ENCODE data around the gene PAIP1.

The PAIP1 gene

GRCh38 chr5:43564289-43564850 lies 7.5 kb upstream of the PAIP1 start:
- TF ChIP-seq, protein P1, sequence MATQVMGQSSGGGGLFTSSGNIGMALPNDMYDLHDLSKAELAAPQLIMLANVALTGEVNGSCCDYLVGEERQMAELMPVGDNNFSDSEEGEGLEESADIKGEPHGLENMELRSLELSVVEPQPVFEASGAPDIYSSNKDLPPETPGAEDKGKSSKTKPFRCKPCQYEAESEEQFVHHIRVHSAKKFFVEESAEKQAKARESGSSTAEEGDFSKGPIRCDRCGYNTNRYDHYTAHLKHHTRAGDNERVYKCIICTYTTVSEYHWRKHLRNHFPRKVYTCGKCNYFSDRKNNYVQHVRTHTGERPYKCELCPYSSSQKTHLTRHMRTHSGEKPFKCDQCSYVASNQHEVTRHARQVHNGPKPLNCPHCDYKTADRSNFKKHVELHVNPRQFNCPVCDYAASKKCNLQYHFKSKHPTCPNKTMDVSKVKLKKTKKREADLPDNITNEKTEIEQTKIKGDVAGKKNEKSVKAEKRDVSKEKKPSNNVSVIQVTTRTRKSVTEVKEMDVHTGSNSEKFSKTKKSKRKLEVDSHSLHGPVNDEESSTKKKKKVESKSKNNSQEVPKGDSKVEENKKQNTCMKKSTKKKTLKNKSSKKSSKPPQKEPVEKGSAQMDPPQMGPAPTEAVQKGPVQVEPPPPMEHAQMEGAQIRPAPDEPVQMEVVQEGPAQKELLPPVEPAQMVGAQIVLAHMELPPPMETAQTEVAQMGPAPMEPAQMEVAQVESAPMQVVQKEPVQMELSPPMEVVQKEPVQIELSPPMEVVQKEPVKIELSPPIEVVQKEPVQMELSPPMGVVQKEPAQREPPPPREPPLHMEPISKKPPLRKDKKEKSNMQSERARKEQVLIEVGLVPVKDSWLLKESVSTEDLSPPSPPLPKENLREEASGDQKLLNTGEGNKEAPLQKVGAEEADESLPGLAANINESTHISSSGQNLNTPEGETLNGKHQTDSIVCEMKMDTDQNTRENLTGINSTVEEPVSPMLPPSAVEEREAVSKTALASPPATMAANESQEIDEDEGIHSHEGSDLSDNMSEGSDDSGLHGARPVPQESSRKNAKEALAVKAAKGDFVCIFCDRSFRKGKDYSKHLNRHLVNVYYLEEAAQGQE (IDR thresholded peaks at IDR 0.05; ENCODE audit: low read depth): no peak
- TF ChIP-seq EP300 (IDR thresholded peaks at IDR 0.05; ENCODE audit: borderline replicate concordance) (no peak), RAD21 (IDR thresholded peaks at IDR 0.05; ENCODE audit: low read depth) (no peak), TCF12 (IDR thresholded peaks at IDR 0.05; ENCODE audit: low read depth) (no peak), CEBPB (IDR thresholded peaks at IDR 0.05) (no peak), ZBTB7A (IDR thresholded peaks at IDR 0.05; ENCODE audit: low read depth) (no peak), TAF1 (IDR thresholded peaks at IDR 0.05; ENCODE audit: low read depth) (no peak), TEAD4 (IDR thresholded peaks at IDR 0.05) (no peak), EGR1 (IDR thresholded peaks at IDR 0.05) (no peak), NFIC (IDR thresholded peaks at IDR 0.05) (no peak), FOXM1 (IDR thresholded peaks at IDR 0.05; ENCODE audit: borderline replicate concordance, low read depth) (no peak), CREB1 (IDR thresholded peaks at IDR 0.05; ENCODE audit: low read depth) (no peak), YY1 (IDR thresholded peaks at IDR 0.05; ENCODE audit: low read depth) (no peak)
- TF ChIP-seq, protein P2, sequence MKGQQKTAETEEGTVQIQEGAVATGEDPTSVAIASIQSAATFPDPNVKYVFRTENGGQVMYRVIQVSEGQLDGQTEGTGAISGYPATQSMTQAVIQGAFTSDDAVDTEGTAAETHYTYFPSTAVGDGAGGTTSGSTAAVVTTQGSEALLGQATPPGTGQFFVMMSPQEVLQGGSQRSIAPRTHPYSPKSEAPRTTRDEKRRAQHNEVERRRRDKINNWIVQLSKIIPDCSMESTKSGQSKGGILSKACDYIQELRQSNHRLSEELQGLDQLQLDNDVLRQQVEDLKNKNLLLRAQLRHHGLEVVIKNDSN (IDR thresholded peaks at IDR 0.05): no peak
- TF ChIP-seq, protein P3, sequence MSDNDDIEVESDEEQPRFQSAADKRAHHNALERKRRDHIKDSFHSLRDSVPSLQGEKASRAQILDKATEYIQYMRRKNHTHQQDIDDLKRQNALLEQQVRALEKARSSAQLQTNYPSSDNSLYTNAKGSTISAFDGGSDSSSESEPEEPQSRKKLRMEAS (IDR thresholded peaks at IDR 0.05): no peak

- TF ChIP-seq CREB1 (IDR thresholded peaks at IDR 0.05; ENCODE audit: low read depth) (no peak), EP300 (IDR thresholded peaks at IDR 0.05; ENCODE audit: borderline replicate concordance) (no peak), YY1 (IDR thresholded peaks at IDR 0.05; ENCODE audit: low read depth) (no peak), NFIC (IDR thresholded peaks at IDR 0.05) (no peak), RAD21 (IDR thresholded peaks at IDR 0.05; ENCODE audit: low read depth) (no peak), FOXM1 (IDR thresholded peaks at IDR 0.05; ENCODE audit: borderline replicate concordance, low read depth) (no peak)
- TF ChIP-seq, protein P2 (IDR thresholded peaks at IDR 0.05): no peak
- TF ChIP-seq, protein P3 (IDR thresholded peaks at IDR 0.05): no peak
Measured at GRCh38 chr5:43563321-43563720, 6.4 kb upstream of the PAIP1 start.

- TF ChIP-seq, protein P1 (IDR thresholded peaks at IDR 0.05; ENCODE audit: low read depth): no peak
- no peak for TF ChIP-seq RAD21 (IDR thresholded peaks at IDR 0.05; ENCODE audit: low read depth)
- no peak for TF ChIP-seq NFIC (IDR thresholded peaks at IDR 0.05)
- no peak for TF ChIP-seq TEAD4 (IDR thresholded peaks at IDR 0.05)
- TF ChIP-seq TCF12 (IDR thresholded peaks at IDR 0.05; ENCODE audit: low read depth): no peak
- no peak for TF ChIP-seq EP300 (IDR thresholded peaks at IDR 0.05; ENCODE audit: borderline replicate concordance)
- TF ChIP-seq EGR1 (IDR thresholded peaks at IDR 0.05): no peak
- no peak for TF ChIP-seq TAF1 (IDR thresholded peaks at IDR 0.05; ENCODE audit: low read depth)
- TF ChIP-seq CEBPB (IDR thresholded peaks at IDR 0.05): no peak
- no peak for TF ChIP-seq FOXM1 (IDR thresholded peaks at IDR 0.05; ENCODE audit: borderline replicate concordance, low read depth)
- no peak for TF ChIP-seq YY1 (IDR thresholded peaks at IDR 0.05; ENCODE audit: low read depth)
- TF ChIP-seq, protein P3 (IDR thresholded peaks at IDR 0.05): no peak
- TF ChIP-seq ZBTB7A (IDR thresholded peaks at IDR 0.05; ENCODE audit: low read depth): no peak
- no peak for TF ChIP-seq CREB1 (IDR thresholded peaks at IDR 0.05; ENCODE audit: low read depth)
- TF ChIP-seq, protein P2 (IDR thresholded peaks at IDR 0.05): no peak
Measured at GRCh38 chr5:43561356-43561755, 4.5 kb upstream of the PAIP1 start.

DNA sequence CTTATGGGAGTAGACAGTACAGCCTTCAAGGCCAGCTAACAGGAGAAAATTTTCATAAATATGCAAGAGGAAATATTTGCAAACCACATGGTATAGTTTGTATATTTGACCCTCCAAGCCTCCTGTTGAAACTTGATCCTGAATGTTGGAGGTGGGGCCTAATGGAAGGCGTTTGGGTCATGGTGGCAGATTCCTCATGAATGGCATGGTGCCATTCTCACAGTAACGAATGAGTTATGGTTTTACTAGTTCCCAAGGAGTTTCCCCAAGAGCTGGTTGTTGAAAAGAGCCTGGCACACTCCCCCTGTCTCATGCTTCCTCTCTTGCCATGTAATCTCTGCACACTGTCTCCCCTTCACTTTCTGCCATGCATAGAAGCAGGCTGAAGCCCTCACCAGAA lies 3.3 kb upstream of the PAIP1 start:
- no peak for TF ChIP-seq FOXM1 (IDR thresholded peaks at IDR 0.05; ENCODE audit: borderline replicate concordance, low read depth)
- no peak for TF ChIP-seq YY1 (IDR thresholded peaks at IDR 0.05; ENCODE audit: low read depth)
- TF ChIP-seq, protein P1 (IDR thresholded peaks at IDR 0.05; ENCODE audit: low read depth): no peak
- TF ChIP-seq, protein P3 (IDR thresholded peaks at IDR 0.05): no peak
- no peak for TF ChIP-seq ZBTB7A (IDR thresholded peaks at IDR 0.05; ENCODE audit: low read depth)

All from Ishikawa (cell line).